ENCODE measurements around the gene SCFD2.
"Not testable (repeated sequence)": the region's sequence is repeated elsewhere in the genome, so short reads cannot be mapped to it uniquely, and the experiment has no call there.

SCFD2 gene

DNA sequence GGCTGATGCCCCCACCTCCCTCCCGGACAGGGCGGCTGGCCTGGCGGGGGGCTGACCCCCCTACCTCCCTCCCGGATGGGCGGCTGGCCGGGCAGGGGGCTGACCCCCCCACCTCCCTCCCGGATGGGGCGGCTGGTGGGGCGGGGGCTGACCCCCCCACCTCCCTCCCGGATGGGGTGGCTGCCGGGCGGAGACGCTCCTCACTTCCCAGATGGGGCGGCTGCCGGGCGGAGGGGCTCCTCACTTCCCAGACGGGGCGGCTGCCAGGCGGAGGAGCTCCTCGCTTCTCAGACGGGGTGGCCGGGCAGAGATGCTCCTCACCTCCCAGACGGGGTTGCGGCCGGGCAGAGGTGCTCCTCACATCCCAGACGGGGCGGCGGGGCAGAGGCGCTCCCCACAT is 127.5 kb downstream of the SCFD2 start:
- not testable (repeated sequence) for H3K4me1 ChIP-seq (ENCODE audit: control insufficient read depth, insufficient read depth, low read length, unreplicated experiment); H3K4me3 ChIP-seq (ENCODE audit: low read depth, low read length); H3K27me3 ChIP-seq (ENCODE audit: insufficient read depth, low read length); H2AFZ ChIP-seq (ENCODE audit: low read length, unreplicated experiment); H3K36me3 ChIP-seq (ENCODE audit: insufficient read depth, low read length); H3K27ac ChIP-seq (ENCODE audit: low read depth, low read length); H3K79me2 ChIP-seq (ENCODE audit: control insufficient read depth, insufficient read depth, low read length, unreplicated experiment)

DNA sequence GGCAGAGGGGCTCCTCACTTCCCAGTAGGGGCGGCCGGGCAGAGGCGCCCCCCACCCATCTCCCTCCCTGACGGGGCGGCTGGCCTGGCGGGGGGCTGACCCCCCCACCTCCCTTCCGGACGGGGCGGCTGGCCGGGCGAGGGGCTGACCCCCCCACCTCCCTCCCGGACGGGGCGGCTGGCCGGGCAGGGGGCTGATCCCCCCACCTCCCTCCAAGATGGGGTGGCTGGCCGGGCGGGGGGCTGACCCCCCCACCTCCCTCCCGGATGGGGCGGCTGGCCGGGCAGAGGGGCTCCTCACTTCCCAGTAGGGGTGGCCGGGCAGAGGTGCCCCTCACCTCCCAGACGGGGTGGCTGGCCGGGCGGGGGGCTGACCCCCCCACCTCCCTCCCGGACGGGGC is 128.1 kb downstream of the SCFD2 start:
- H2AFZ ChIP-seq (ENCODE audit: low read length, unreplicated experiment); H3K27ac ChIP-seq (ENCODE audit: low read depth, low read length); H3K27me3 ChIP-seq (ENCODE audit: insufficient read depth, low read length); H3K4me3 ChIP-seq (ENCODE audit: low read depth, low read length); H3K36me3 ChIP-seq (ENCODE audit: insufficient read depth, low read length); H3K4me1 ChIP-seq (ENCODE audit: control insufficient read depth, insufficient read depth, low read length, unreplicated experiment); H3K79me2 ChIP-seq (ENCODE audit: control insufficient read depth, insufficient read depth, low read length, unreplicated experiment): not testable (repeated sequence)

DNA sequence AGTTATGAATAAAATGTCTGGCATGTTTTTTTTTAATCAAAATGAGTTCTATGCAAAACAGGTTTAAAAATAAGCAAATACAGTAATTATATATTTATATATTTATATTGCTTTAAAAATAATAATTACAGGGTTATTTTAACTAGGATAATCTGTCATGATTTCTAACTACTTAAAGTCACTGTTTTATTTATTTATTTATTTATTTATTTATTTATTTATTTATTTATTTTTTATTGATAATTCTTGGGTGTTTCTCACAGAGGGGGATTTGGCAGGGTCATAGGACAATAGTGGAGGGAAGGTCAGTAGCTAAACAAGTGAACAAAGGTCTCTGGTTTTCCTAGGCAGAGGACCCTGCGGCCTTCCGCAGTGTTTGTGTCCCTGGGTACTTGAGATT is 129.2 kb downstream of the SCFD2 start:
- H3K4me1 ChIP-seq (ENCODE audit: control insufficient read depth, insufficient read depth, low read length, unreplicated experiment); H2AFZ ChIP-seq (ENCODE audit: low read length, unreplicated experiment); H3K36me3 ChIP-seq (ENCODE audit: insufficient read depth, low read length); H3K27ac ChIP-seq (ENCODE audit: low read depth, low read length); H3K27me3 ChIP-seq (ENCODE audit: insufficient read depth, low read length); H3K4me3 ChIP-seq (ENCODE audit: low read depth, low read length); H3K79me2 ChIP-seq (ENCODE audit: control insufficient read depth, insufficient read depth, low read length, unreplicated experiment): not testable (repeated sequence)

DNA sequence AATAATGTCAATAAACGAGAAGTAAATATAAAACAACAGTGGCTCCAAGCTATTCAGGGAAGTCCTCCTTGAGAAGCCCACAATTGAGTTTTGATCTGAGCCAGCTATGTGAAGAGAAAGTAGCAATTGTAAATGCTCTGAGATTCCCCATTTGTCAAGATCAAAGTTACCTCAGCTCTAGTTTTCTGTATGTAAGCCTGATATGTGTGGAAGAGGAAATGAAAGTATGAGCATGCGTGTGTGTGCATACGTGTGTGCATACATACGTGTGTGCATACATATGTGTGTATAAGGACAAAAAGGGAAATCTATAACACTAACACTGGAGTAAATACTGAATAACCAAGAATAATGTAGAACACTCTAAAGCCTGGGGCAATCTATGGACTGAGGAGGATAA is 130.3 kb downstream of the SCFD2 start:
- Histone ChIP-seq H3K79me2 (ENCODE audit: control insufficient read depth, insufficient read depth, low read length, unreplicated experiment) (no peaks in the 10 kb centered on the region), H3K36me3 (ENCODE audit: insufficient read depth, low read length) (no peaks in the 10 kb centered on the region), H3K4me3 (ENCODE audit: low read depth, low read length) (no peak overlapping the region), H3K4me1 (ENCODE audit: control insufficient read depth, insufficient read depth, low read length, unreplicated experiment) (no peaks in the 10 kb centered on the region), H3K27ac (ENCODE audit: low read depth, low read length) (no peak overlapping the region), H2AFZ (ENCODE audit: low read length, unreplicated experiment) (no peak overlapping the region), H3K27me3 (ENCODE audit: insufficient read depth, low read length) (no peaks in the 10 kb centered on the region)

DNA sequence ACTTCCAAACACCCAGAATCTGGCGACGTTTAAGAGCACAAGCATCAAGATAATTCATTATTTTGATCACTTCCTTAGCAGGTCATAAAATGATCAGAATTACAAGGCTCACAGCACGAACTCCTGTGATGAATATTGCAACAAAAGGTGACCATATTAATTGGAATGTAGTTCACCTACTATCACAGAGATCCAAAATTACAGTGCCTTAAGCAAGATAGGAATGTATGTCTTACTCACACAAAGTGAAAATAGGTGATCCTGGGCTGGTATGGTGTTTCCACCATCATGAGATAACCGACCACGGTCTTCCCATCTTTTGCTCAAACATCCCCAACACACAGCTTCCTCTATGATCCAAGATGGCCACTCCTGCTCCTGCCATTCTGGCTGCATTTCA is 131.2 kb downstream of the SCFD2 start:
- Histone ChIP-seq H3K4me1 (ENCODE audit: control insufficient read depth, insufficient read depth, low read length, unreplicated experiment) (no peaks in the 10 kb centered on the region), H3K79me2 (ENCODE audit: control insufficient read depth, insufficient read depth, low read length, unreplicated experiment) (no peaks in the 10 kb centered on the region), H3K27ac (ENCODE audit: low read depth, low read length) (no peak overlapping the region), H3K27me3 (ENCODE audit: insufficient read depth, low read length) (no peaks in the 10 kb centered on the region), H3K4me3 (ENCODE audit: low read depth, low read length) (no peak overlapping the region), H2AFZ (ENCODE audit: low read length, unreplicated experiment) (no peak overlapping the region), H3K36me3 (ENCODE audit: insufficient read depth, low read length) (no peaks in the 10 kb centered on the region)

DNA sequence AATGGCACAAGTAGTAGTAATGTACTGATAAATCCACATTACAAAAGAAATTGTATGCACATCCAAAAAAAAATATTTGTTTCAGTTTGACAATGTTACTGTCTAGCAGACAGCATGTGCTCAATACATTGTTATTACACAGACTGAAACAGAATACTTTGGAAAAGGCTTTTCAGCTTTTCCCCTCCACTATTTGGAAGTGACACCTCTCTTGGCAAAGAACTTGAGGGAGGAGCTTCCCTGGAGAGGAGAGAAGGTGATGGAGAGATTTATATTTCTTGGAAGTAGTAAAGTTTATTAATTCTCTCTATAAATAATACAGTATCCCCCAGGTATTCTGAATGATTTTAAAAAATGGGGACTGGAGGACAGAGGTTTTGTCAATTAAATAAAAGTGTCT is 131.8 kb downstream of the SCFD2 start:
- H3K4me1 ChIP-seq (ENCODE audit: control insufficient read depth, insufficient read depth, low read length, unreplicated experiment): no peaks in the 10 kb centered on the region
- H2AFZ ChIP-seq (ENCODE audit: low read length, unreplicated experiment): no peak overlapping the region
- H3K36me3 ChIP-seq (ENCODE audit: insufficient read depth, low read length): no peaks in the 10 kb centered on the region
- no peak overlapping the region for H3K4me3 ChIP-seq (ENCODE audit: low read depth, low read length)
- H3K27me3 ChIP-seq (ENCODE audit: insufficient read depth, low read length): no peaks in the 10 kb centered on the region
- H3K27ac ChIP-seq (ENCODE audit: low read depth, low read length): no peak overlapping the region
- H3K79me2 ChIP-seq (ENCODE audit: control insufficient read depth, insufficient read depth, low read length, unreplicated experiment): no peaks in the 10 kb centered on the region

DNA sequence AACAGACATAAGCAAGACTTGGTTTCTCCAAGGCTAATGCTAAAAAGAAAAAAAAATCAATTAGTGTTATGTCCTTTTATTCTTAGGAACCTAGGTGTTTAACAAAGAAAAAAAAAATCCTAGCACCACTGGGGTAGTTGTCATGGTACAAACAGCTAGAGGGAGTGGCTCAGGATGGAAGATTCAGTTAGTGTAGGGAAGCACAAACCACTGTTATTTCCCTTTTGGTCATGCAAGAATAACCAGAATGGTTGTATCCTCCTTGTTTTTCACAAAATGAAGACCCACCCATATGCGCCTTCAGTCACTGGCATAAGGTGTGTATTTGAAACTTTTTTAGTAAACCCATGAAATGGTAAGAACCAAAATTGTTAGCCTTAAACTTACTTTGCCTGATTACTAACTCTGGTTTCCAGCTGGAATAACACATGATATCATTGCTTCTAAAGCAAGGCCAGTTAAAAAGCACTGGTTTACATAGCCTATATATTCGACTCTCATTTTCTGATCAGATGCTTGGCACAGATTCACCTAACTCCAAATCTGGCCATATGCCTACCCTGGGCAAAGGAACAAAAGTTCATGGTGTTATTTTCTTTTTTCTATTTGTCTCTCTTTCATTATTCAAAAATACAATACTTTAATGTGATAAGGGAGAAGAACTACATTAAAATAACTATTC is 132.6 kb downstream of the SCFD2 start:
- H3K79me2 ChIP-seq (ENCODE audit: control insufficient read depth, insufficient read depth, low read length, unreplicated experiment): no peaks in the 10 kb centered on the region
- H2AFZ ChIP-seq (ENCODE audit: low read length, unreplicated experiment): no peak overlapping the region
- H3K4me3 ChIP-seq (ENCODE audit: low read depth, low read length): no peak overlapping the region
- H3K27me3 ChIP-seq (ENCODE audit: insufficient read depth, low read length): no peaks in the 10 kb centered on the region
- no peaks in the 10 kb centered on the region for H3K4me1 ChIP-seq (ENCODE audit: control insufficient read depth, insufficient read depth, low read length, unreplicated experiment)
- no peaks in the 10 kb centered on the region for H3K36me3 ChIP-seq (ENCODE audit: insufficient read depth, low read length)
- H3K27ac ChIP-seq (ENCODE audit: low read depth, low read length): no peak overlapping the region

DNA sequence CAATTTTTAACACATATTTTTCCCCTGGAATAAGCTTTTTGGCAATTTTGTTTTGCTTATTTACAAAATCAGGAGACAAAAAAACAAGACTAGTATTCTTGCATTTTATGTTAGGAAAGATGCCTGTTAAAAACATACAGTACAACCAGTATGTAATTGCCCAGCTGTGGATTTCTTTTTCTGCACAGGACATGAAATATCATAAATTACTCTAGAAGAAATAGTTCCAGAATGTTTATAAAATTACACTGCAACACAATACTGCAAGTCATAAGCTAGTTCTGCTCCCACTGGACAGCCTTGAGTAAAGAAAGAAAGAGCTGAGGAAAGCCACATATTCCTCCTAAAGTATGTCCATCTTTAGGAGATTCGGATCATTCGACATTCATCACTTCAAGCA is 133.5 kb downstream of the SCFD2 start:
- no peaks in the 10 kb centered on the region for H3K4me1 ChIP-seq (ENCODE audit: control insufficient read depth, insufficient read depth, low read length, unreplicated experiment)
- no peak overlapping the region for H3K4me3 ChIP-seq (ENCODE audit: low read depth, low read length)
- no peaks in the 10 kb centered on the region for H3K79me2 ChIP-seq (ENCODE audit: control insufficient read depth, insufficient read depth, low read length, unreplicated experiment)
- no peak overlapping the region for H3K27ac ChIP-seq (ENCODE audit: low read depth, low read length)
- H3K27me3 ChIP-seq (ENCODE audit: insufficient read depth, low read length): no peaks in the 10 kb centered on the region
- no peaks in the 10 kb centered on the region for H3K36me3 ChIP-seq (ENCODE audit: insufficient read depth, low read length)
- H2AFZ ChIP-seq (ENCODE audit: low read length, unreplicated experiment): no peak overlapping the region

DNA sequence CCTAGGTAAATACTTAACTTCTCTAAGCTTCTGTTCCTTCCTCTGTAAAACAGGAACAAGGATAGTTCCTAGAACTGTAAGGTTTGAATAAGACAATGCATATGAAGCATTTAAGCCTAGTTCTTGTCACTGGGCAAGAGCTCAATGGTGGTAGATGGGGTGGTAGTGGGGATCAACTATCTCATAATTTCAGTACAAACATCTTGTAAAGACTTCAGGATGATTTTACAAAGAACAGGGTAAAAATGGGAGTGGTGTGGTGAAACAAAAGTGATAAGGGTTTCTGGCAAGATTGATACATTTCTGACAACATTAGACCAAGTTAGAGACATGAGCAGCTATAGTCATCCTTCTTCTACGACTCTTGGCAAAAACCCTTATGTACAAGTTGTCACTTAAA is 137.8 kb downstream of the SCFD2 start:
- Histone ChIP-seq H3K4me3 (ENCODE audit: low read depth, low read length) (no peak overlapping the region), H3K27ac (ENCODE audit: low read depth, low read length) (no peak overlapping the region), H3K27me3 (ENCODE audit: insufficient read depth, low read length) (no peaks in the 10 kb centered on the region), H3K36me3 (ENCODE audit: insufficient read depth, low read length) (no peaks in the 10 kb centered on the region), H3K79me2 (ENCODE audit: control insufficient read depth, insufficient read depth, low read length, unreplicated experiment) (no peaks in the 10 kb centered on the region), H3K4me1 (ENCODE audit: control insufficient read depth, insufficient read depth, low read length, unreplicated experiment) (no peaks in the 10 kb centered on the region), H2AFZ (ENCODE audit: low read length, unreplicated experiment) (no peak overlapping the region)

DNA sequence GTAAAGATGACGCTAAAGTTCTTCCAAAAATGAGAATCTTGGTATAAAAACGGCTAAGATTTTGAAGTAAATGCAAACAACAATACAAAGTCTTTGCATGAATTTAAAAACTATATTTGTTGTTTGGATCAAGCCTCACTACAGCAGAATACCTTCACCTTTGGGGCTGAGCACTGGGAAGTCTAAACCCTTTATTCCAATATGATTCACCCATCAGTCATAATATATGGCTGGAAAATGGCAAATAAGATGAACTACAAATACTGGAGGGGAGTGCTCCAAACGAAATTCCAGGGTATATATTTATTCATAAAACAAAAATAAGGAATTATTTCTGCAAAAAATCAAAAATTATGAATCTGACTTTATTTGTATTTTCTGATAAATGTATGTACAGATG is 138.4 kb downstream of the SCFD2 start:
- no peaks in the 10 kb centered on the region for H3K27me3 ChIP-seq (ENCODE audit: insufficient read depth, low read length)
- no peak overlapping the region for H3K4me3 ChIP-seq (ENCODE audit: low read depth, low read length)
- no peaks in the 10 kb centered on the region for H3K36me3 ChIP-seq (ENCODE audit: insufficient read depth, low read length)
- H3K4me1 ChIP-seq (ENCODE audit: control insufficient read depth, insufficient read depth, low read length, unreplicated experiment): no peaks in the 10 kb centered on the region
- H3K79me2 ChIP-seq (ENCODE audit: control insufficient read depth, insufficient read depth, low read length, unreplicated experiment): no peaks in the 10 kb centered on the region
- H2AFZ ChIP-seq (ENCODE audit: low read length, unreplicated experiment): no peak overlapping the region
- H3K27ac ChIP-seq (ENCODE audit: low read depth, low read length): no peak overlapping the region

DNA sequence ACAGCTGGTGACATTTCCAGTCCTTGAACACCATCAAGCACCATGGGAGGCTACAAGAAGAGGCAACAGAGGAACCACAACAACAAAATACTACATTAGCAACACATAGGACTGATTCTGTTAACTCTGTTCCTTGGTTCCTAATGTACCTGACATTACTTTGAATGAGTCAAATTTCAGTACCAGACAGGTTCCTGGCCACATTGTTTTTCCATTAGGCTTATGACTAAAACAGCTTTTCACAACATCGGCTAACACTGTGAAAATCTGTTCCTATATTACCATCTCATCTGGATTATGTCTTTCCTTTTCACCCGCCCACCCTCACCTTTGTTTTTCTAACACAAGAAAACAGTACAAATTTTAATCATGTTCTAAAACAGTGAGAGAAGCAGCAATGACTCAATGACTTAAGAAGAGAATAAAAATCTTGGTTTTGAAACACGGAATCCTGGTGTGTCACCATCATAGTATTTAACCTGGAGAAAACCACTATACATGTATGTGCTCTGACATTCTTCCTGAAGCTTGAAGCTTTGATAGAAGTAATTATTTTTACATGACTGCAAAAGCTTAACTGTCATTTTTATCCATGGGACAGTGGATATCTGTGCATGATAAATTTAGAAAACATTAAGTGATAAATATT is 143.9 kb downstream of the SCFD2 start:
- H3K27me3 ChIP-seq (ENCODE audit: insufficient read depth, low read length): no peaks in the 10 kb centered on the region
- H3K36me3 ChIP-seq (ENCODE audit: insufficient read depth, low read length): no peaks in the 10 kb centered on the region; the same call in 1 of the 2 replicates
- H2AFZ ChIP-seq (ENCODE audit: low read length, unreplicated experiment): no peak overlapping the region
- H3K27ac ChIP-seq (ENCODE audit: low read depth, low read length): no peak overlapping the region
- H3K4me3 ChIP-seq (ENCODE audit: low read depth, low read length): no peak overlapping the region
- no peaks in the 10 kb centered on the region for H3K4me1 ChIP-seq (ENCODE audit: control insufficient read depth, insufficient read depth, low read length, unreplicated experiment)
- no peaks in the 10 kb centered on the region for H3K79me2 ChIP-seq (ENCODE audit: control insufficient read depth, insufficient read depth, low read length, unreplicated experiment)

All from ACC112 (cell line).